Nephron progenitor cell (in vitro differentiated cells): ENCODE results near the gene BIN1.

Experiments
- DNase-seq: peaks from one replicate; pipeline ENCODE4 v3.0.0; 2021
- H3K27ac Mint-ChIP-seq: 2 replicates; pipeline ENCODE4 v1.8.0; 2021; ENCODE audit warnings: mild to moderate bottlenecking, moderate library complexity, mixed read lengths
- H3K27me3 Mint-ChIP-seq: 2 replicates; pipeline ENCODE4 v1.8.0; 2021; ENCODE audit warnings: mild to moderate bottlenecking, low read depth, mixed read lengths; ENCODE audit not compliant: poor library complexity
- H3K36me3 Mint-ChIP-seq: 2 replicates; pipeline ENCODE4 v1.8.0; 2021; ENCODE audit warnings: low read depth, mixed read lengths
- H3K4me1 Mint-ChIP-seq: 2 replicates; pipeline ENCODE4 v1.8.0; 2021; ENCODE audit warnings: mixed read lengths
- H3K4me3 Mint-ChIP-seq: 2 replicates; pipeline ENCODE4 v1.8.0; 2021; ENCODE audit warnings: mild to moderate bottlenecking, moderate library complexity, mixed read lengths
- H3K9me3 Mint-ChIP-seq: 2 replicates; pipeline ENCODE4 v1.8.0; 2021; ENCODE audit warnings: mild to moderate bottlenecking, moderate library complexity, mixed read lengths
- CTCF ChIP-seq: fragments of 200-600 bp; sonication (generic); IDR thresholded peaks from 2 replicates; pipeline ENCODE4 v1.5.0; 2021; ENCODE audit warnings: antibody characterized with exemption

BIN1 gene

GRCh38 chr2:127106991-127107621 is at the start of gene BIN1:
TSS of gene BIN1 (minus strand) at chr2:127107154. CDS start at chr2:127106943, 211 bp downstream.
- H3K4me1 Mint-ChIP-seq: peaks cover 52% of the 10 kb centered on the region
- peak; percentile 93 for DNase-seq
- TF ChIP-seq CTCF: no peak

GRCh38 chr2:127155947-127156346 is 49.0 kb upstream of the BIN1 start:
- H3K9me3 Mint-ChIP-seq: peaks cover 19% of the 10 kb centered on the region
- no peaks in the 10 kb centered on the region for H3K27me3 Mint-ChIP-seq
- H3K4me3 Mint-ChIP-seq: no peak overlapping the region
- no peak for DNase-seq
- H3K27ac Mint-ChIP-seq: peak overlapping the region; percentile 28
- H3K36me3 Mint-ChIP-seq: peaks cover 8% of the 10 kb centered on the region
- TF ChIP-seq CTCF: no peak
- H3K4me1 Mint-ChIP-seq: peaks cover 56% of the 10 kb centered on the region

More at GRCh38 chr2:127106991-127107621, at the start of gene BIN1:
- Mint-ChIP-seq H3K27me3 (peaks cover 7% of the 10 kb centered on the region), H3K4me3 (peak within 1 kb of the TSS; percentile 89), H3K27ac (no peak within 1 kb of the TSS), H3K9me3 (no peaks in the 10 kb centered on the region), H3K36me3 (peaks cover 5% of the 10 kb centered on the region)

GRCh38 chr2:127155028-127155581 is 48.2 kb upstream of the BIN1 start:
- H3K9me3 Mint-ChIP-seq: peaks cover 28% of the 10 kb centered on the region
- H3K27ac Mint-ChIP-seq: peak overlapping the region; percentile 39
- H3K4me1 Mint-ChIP-seq: peaks cover 52% of the 10 kb centered on the region

GRCh38 chr2:127154396-127154795 is 47.4 kb upstream of the BIN1 start:
- Mint-ChIP-seq H3K27me3 (no peaks in the 10 kb centered on the region), H3K4me1 (peaks cover 50% of the 10 kb centered on the region), H3K4me3 (no peak overlapping the region), H3K27ac (no peak overlapping the region), H3K9me3 (peaks cover 32% of the 10 kb centered on the region), H3K36me3 (peaks cover 8% of the 10 kb centered on the region)
- DNase-seq: no peak
- no peak for TF ChIP-seq CTCF

More at GRCh38 chr2:127155028-127155581, 48.2 kb upstream of the BIN1 start:
- no peak overlapping the region for H3K4me3 Mint-ChIP-seq
- H3K36me3 Mint-ChIP-seq: peaks cover 8% of the 10 kb centered on the region
- DNase-seq: no peak
- no peak for TF ChIP-seq CTCF
- no peaks in the 10 kb centered on the region for H3K27me3 Mint-ChIP-seq

GRCh38 chr2:127153691-127154158 is 46.8 kb upstream of the BIN1 start:
- DNase-seq: no peak
- Mint-ChIP-seq H3K36me3 (peaks cover 8% of the 10 kb centered on the region), H3K27me3 (no peaks in the 10 kb centered on the region), H3K9me3 (peaks cover 35% of the 10 kb centered on the region), H3K27ac (no peak overlapping the region), H3K4me1 (peaks cover 43% of the 10 kb centered on the region), H3K4me3 (no peak overlapping the region)
- TF ChIP-seq CTCF: no peak

GRCh38 chr2:127150996-127151395 is 44.0 kb upstream of the BIN1 start:
- Mint-ChIP-seq H3K36me3 (peaks cover 8% of the 10 kb centered on the region), H3K4me1 (peaks cover 39% of the 10 kb centered on the region), H3K27ac (no peak overlapping the region), H3K27me3 (peaks cover 2% of the 10 kb centered on the region), H3K9me3 (peaks cover 31% of the 10 kb centered on the region), H3K4me3 (no peak overlapping the region)
- no peak for DNase-seq
- TF ChIP-seq CTCF: no peak
